ENCODE data around the gene SH3RF3.

The SH3RF3 gene

DNA sequence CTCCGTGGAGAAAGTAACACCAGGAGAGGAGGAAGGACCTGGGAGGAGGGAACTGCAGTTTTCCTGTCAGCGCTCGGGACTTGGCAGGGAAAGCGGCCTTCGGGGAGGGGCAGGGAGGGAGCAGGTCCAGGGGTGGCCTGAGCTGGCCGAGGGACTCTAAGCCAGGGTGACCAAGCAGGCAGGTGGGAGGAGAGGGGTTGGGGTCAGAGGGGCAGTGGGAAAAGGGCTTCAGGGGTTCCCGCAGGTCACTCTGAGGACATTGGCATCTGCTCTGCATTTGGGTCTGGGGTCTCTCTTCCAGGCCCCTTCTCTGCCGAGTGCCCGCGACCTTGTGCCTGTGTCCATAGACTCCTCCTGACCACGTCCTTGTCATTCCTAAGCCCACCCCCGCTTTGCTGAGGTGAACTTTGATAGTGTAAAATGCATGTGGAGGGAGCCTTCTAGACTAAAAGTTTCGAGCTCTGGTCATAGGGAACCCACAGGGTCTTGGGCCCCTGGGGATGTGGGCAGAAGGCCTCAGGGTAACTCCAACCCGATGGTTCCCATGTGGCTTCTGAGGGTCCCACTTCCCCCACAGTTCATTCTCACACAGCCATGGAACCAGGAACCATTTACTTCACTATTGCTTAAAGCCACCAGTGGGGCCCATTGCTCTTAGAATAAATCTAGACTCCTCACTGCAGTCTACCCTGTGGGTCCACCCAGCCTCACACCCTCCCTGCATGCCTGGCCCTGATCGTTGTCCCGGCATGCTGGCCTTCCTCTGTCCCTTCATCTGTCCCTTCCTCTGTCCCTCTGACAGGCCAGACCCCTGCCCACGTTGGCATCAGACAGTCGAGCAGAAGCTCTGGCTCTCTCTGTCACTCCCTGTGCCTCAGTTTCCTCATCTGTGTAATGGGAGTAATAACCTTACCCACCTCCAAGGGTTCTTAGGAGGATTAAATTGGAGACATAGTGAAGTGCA is 255.6 kb downstream of the SH3RF3 start:
- DNase-seq, result no peak

DNA sequence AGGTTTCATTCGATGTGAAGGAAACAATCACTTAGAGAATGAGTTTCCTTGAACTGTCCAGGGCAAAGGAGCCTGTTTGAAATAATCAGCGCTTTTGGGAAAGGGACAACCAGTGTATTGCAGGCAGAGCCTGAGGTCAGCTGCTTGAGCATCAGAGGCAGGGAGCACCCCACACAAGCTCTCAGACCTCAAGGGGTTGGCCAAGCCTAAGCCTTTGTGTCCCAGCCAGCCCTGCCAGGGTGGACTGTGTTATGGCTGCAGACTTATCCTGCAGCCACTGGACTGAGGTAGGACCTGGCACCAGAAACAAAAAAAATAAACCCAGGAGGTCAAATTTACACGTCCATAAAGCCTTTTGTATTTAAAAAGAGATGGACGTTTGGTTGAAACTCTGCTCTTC is 256.5 kb downstream of the SH3RF3 start:
- no peak for DNase-seq

DNA sequence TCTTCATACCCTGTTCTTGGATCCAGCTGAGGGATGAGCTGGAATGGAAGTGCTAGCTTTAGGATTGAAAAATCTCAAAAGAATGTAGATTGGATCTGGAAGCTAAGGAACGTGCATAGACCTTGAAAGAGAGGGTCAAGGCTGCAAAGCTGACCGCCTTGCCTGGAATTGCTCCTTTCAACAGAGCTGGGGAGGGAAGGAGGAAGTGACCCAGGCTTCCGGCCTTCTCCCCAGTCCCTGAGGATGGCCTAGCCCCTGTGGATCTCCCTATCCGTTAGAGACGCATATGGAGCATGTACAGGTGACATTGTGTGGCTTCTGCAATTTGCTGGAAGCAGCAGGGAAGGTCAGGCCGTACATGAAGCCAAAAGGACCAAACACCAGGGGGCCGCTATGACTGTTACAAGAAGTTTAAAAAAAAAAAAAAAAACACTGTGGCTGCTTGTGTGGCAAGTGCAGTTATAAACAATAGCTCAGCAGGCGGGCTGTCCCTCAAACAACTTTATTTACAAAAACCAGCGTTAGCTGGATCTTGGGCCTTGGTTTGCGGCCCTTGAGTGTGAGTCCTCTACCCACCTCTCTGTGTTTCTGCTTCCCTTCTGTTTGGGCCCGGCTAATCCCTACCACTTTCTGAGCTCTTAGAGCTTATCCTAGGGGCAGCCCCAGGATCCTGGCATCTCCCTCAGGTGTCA is 257.1 kb downstream of the SH3RF3 start:
- DNase-seq, result no peak

DNA sequence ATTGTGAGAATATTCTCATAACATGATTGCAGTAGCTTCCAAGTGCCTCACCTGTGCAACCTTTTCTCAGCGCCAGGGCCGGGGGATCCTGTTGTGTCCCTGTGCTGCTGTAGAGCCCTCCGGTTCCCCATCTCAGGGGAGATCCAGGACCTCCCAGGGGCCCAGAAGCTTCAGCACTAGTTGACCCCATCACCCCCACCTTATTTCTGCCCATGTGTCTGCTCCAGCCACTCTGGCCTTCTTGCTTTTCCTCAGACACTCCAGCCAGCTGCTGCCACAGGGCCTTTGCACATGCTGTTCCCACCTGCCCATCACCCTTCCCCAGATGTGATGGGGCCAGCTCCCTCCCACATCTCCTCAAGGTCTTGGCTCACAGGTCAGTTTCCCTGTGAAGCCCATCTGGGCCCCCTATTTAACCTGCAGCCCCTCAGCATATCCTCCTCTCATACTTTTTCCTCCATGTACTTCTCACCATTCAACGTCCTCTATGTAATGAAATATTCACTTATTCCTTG is 258.3 kb downstream of the SH3RF3 start:
- DNase-seq, result no peak

DNA sequence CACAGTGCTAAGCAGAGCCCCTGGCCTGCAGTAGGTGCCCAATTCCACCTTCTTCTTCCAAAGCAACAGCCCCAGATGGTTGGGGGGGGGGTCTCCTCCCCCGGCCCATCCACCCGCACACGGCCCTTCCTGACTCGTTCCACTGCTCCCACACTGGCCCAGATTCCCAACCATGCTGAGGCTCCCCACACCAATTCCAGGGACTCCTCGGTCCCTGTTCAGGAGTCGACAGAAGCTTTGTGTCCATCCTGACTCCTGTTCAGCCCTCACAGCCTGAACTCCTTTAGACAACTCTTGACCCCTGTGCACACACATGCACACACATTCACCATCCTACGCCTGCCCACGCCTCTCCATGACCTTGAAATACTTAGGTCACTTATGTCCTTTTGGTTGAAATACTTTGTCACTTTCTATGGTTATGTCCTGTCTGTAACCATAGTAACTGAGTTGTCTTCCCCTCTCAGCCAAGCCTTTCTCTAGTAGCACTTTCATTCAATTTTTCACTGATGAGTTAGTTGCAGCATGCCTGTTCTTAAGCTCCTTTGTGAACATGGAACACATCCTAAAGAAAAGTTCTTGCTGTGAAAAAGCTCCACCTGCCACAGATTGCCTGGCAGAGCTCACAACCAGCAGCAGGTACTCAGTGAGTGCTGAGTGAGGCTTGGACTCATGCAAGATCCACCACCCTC is 258.9 kb downstream of the SH3RF3 start:
- DNase-seq, result no peak

DNA sequence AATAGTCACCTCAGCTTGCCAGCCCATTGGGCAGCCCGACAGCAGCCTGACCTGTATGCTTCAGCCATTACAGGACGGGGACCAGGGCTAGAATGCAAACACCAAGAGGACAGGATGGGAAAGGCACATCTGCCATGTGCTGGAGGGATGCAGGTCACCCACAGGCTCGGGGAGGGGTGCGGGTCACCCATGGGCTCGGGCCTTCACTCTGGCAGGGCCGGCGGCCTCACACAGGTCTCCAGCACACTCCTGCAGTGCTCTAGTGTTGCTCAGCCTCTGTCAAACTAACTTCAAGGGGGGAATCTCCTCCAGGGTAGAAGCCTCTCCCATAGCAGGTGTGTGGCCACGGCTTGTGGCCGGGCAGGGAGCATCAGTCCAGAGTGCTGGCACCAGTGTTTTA is 262.2 kb downstream of the SH3RF3 start:
- DNase-seq, result no peak

DNA sequence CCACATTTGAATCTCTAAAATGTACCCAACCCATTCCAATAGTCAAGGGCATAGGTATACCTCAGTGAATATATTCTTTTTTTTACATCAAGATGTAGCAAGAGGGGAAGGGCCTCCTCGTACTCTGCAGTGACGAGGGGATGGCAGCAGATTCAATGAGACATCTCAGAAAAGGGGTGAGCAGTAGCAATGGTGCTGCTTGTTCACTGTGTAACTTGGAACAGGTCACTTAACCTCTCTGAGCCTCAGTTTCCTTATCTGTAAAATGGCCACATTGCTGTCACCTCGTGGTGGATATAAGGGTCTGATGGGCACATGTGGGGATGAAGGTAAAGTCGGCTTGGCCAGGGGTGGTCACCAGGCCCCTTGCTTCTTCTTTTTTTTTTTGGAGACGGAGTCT is 263.1 kb downstream of the SH3RF3 start:
- DNase-seq, result no peak

DNA sequence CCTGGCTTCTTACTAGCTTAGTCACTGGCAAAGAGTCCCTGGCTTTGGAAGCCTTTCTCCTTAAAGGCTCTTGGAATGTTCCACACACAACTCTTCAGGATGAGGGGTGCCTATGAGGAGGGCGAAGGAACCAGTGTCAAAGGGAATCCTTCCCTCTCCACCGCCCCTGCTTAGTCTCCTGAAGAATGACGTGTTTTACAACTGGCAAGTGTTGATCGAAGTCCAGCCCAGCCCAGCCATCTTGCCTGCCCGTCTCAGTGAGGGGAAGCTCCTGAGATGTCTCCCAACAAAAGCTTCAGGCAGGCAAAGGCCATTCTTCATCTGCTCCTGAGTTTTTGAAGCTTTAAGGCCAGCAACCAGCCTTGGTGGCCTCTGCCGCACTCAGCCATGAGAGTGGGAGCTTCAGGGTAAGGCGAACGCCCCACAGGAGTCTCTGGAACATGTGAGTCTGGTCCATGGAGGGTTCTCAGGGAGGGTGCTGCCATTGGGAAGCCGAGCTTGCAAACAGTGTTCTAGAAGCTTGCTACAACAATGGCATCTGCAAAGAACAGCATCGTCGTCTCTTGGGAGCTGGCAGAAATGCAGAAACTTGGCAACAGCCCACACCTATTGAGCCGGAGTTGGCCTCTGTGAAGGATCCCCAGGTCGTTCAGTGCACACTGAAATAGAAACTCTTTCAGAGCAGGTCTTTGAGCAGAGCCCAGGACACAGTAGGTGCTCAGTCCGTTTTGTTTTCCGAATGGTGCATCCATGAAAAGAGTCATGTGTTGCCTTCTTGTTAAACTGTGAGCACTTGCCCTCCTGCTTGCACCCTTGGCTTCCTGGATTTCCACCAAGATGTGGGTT is 264.0 kb downstream of the SH3RF3 start:
- DNase-seq, result no peak

DNA sequence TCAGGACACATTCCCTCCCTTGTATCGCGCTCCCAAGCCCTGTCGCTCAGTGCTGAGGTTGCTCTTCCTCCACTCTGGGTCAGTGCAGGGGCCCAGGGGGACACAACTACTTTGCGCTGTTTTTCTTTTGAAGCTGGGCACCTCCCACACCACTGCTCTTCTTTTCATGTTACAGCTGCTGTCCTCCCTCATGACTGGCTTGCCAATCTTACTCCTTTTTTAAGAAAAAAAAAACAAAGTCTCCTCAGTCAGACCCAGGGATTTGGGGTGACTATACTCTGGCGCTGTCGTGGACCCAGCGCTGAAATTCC is 264.6 kb downstream of the SH3RF3 start:
- DNase-seq, result no peak

DNA sequence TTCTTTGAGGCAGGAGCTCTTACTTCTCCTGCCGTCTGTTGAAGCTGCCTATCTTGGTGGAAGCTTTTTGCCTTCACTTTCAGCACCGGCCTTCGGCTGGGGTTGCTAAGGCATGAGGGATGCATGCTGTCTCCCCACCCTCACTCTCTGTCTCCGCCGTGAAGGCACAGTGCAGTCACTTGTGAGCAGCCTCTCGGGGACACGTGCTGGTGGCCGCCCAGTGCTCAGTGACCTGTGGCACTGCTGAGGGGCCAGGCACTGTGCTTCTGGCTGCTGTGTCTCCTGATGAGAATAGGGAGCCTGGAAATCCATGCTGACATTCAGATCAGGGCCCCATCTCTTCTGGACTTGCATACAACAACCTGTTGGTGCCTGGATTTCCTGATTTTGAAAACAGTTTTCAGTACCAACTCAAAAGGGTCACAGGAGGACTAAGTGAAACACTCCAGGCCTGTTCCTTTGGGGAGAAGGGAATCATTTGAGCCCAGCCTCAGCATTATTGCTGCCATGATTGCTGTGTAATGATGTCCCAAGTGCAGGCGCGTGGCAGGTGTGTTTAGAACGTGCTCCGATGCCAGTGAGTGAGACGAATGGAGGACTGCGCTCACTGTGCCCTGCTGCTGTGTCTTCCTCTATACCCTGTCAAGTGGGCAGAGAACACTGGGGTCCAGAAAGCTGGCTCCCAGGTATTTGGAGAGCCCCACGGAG is 266.6 kb downstream of the SH3RF3 start:
- no peak for DNase-seq

DNA sequence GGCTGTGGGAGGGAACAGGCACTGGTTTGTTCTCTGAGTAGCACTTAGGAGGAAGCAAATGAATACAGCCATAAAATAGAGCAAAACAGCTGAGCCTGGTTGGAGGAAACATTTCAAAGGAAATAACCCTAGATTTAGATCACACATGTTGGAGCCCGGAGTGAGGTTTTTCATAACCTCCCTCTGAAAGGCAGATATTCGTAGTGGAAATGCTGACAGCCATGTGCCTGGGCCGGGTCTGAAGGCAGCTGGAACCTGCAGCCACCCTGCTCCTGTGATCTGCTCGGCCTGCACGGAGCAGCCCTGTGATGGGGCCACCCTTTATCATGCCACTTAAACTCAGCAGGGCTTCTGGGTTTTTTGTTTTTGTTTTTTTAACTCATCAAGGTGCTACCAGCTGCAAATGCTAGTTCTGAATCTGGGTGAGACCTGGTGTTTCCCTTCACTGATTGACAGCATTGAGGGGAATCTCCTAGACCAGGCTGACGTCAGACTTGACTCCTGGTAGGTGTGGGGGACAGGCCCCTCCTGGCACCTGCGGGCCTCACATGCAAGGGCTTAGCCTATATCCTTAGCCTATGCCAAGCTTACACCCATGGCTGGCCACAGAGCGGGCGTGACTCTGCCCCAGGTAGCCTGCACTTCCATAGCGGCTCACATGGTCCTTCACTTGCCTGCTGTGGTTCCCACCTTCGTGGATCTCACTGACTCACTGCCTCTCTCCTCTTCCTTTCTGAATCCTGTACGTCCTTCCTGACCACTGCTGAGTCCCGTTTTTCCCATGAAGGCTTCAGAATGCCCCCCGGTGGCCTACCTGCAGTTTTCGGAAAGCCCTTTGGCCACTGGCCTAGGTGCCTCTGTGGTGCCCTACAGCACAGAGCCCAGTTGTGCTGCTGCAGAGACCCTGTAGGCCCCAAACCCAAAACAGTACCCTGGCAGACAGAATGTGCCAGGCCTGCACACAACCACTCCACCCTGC is 267.5 kb downstream of the SH3RF3 start:
- DNase-seq, result no peak

DNA sequence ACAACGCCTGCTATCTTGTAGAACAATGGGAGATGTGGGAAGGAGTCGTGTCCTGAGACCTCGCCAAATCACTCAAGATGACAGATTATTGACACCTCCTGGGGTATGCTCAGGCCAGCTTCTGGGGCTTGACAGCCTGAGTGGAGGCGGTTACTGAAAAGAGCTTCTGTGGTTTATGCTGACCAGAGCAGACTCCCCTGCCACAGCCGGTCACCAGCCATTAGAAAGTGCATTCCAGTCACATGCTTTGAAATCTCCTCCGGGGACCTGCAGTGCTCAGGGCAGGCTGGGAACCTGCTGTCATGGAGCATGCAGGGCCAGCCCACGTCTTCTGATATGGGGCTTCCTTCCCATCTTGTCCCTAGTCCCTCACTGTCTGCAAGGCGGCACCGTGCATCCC is 268.9 kb downstream of the SH3RF3 start:
- no peak for DNase-seq

DNA sequence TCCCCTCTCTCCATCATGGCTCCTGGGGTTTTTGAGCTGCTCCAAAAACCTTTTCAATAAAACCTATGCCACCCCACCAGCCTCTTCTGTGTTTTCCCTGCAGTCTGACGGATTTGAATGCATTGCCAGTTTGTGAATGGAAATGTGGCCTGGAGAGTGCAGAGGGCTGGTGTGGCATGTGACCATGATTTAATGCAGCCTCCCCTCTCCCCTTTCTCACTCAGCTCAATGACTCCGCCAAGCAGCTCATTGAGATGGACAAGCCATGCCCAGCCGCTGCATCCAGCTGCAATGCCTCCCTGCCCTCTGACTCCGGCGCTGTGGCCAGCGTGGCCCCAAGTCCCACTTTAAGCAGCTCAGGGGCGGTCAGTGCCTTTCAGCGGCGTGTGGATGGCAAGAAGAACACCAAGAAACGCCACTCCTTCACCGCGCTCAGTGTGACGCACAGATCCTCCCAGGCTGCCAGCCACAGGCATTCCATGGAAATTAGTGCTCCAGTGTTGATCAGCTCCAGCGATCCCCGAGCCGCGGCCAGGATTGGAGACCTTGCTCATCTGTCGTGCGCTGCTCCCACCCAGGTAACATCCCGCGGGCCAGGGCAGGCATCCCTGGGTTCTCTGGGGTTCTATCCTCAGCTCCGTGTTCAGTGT is 269.5 kb downstream of the SH3RF3 start:
- DNase-seq, result no peak

DNA sequence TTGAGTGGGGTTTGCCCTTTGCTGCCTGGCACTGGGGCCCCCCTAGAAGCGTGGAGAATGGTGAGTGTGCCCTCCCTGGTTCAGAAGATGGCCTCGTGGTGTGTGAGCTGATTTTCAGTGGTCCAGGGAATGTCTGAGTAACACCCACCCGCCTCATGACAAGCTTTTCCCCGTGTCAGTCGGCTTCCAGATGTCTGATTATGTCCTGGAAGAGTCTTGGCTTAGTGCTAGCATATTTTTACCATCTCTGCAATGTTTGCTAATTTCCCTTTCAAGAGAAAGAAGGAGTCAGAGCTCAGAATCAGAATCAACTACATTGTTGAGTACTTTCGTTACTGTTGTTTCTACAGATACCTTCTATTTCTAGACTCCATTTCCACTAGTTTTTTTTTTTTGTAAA is 270.1 kb downstream of the SH3RF3 start:
- no peak for DNase-seq

DNA sequence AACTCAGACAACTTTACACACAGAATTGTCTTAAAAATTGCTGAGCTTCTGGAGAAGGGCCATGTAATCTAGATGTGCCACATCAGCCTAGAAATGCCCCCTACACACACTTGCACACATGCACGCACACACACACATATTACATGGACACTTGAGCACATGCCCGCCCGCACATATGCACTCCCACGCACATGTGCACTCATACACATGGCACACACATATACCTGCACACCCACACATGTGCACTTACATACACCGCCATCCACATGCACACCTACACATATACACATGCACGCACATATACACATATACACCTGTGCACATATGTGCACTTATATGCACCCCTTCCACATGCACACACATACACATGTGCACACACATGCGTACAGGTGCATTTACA is 271.1 kb downstream of the SH3RF3 start:
- DNase-seq, result no peak

DNA sequence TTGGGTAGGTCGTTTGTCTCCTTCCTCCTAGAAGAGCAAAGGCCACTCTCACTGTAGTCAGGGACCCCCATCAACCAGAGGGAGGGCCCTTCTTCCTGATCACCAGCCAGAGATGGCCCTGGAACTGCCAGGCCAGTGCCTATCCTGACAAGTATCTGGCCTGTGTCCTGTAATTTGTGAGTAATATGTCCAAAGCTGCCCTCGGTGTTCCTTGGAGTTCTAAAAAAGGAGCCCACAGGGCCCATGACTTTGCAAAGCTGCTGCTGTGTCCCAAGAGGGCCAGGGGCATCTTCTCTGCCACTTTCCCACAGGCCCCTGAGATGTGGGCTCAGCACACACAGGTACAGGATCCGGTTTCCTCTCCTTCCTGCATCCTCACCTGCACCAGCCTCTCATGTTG is 272.4 kb downstream of the SH3RF3 start:
- no peak for DNase-seq

DNA sequence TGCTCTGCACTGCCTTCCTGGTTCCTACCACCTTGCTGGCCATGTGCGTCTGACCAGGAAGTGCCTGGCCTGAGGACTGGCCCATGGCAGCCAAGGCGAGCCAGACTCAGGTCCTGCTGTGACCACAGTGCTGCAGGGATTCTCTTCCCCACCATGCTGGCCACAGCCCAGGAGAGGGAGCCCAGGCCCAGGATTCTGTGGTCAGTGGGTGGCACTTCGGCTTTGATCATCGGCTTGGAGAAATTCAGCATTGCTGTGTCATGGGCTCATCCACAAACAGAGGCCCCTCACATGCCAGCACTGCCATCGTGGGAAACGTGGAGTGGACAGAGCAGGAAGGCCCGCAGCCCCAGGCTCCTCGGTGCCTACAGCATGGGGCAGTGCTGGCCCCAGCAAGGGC is 273.2 kb downstream of the SH3RF3 start:
- no peak for DNase-seq

DNA sequence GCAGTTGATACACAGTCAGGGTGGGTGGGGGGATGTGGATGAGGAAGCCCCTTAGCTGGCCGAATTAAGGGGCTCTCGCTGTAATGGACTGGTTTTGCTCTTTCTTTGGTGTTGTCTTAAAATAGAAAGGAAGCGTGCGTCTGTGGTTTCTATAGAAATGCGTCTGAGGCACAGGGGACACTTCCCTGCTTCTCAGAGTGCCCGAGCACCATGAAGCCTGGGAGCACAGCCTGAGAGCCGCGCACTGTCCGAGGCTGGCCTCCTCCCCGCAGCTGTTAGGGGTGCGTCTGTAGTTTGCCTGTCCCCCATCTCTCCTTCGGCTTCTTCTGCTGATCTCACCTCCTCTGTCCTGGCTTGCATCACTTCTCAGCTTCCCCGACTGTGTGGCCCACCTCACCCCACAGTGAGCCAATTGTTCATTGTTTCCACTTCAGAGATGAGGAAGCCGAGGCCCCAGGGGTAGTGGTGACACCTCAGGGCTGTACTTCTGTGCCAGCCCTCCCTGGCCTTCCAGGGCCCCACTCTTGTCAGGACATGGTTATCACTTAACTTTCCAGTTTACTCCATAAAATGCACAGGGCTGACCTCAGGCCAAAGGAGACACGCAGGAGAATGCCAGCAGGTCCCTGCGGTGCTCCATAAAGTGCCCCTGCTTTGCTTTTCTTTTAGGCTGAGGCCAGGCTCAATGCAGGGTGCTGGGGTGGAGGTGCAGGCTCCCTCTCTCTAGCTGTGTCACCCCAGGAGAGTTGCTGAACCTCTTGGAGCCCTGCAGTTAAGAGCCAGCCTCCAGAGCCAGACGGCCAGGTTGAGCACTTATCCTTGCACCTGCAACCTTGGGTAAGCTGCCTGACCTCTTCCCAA is 274.2 kb downstream of the SH3RF3 start:
- no peak for DNase-seq

DNA sequence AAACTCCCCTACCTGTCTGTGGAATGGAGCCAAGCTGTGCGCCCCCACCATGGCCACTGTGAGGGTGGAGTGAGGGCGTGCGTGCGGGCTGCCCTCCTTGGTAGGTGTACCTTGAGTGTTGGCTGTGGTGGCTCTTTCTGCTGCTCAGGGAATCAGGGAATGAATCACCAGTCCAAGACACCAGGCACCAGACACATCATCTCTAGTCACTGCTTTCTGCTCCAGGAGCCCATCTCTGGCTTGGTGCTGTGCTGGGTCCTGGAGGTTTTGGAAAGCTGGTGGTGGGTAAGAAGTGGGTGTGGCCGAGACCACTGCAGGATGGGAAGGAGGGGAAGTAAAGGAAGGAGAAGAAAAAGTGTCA is 274.8 kb downstream of the SH3RF3 start:
- no peak for DNase-seq
